ENCODE results near the gene ABR. TPM values are rescaled to one million over a fixed set of nuclear protein-coding genes. Genes with fewer than 3 reads are reported as not detected.

Gene ABR
- total and polyA plus RNA-seq, 2 of the 8 experiments (the other 6 are each of a cell fraction or from before 2014, with no cell fraction given): 44.8 to 47.2 TPM

- TF ChIP-seq, protein P1, sequence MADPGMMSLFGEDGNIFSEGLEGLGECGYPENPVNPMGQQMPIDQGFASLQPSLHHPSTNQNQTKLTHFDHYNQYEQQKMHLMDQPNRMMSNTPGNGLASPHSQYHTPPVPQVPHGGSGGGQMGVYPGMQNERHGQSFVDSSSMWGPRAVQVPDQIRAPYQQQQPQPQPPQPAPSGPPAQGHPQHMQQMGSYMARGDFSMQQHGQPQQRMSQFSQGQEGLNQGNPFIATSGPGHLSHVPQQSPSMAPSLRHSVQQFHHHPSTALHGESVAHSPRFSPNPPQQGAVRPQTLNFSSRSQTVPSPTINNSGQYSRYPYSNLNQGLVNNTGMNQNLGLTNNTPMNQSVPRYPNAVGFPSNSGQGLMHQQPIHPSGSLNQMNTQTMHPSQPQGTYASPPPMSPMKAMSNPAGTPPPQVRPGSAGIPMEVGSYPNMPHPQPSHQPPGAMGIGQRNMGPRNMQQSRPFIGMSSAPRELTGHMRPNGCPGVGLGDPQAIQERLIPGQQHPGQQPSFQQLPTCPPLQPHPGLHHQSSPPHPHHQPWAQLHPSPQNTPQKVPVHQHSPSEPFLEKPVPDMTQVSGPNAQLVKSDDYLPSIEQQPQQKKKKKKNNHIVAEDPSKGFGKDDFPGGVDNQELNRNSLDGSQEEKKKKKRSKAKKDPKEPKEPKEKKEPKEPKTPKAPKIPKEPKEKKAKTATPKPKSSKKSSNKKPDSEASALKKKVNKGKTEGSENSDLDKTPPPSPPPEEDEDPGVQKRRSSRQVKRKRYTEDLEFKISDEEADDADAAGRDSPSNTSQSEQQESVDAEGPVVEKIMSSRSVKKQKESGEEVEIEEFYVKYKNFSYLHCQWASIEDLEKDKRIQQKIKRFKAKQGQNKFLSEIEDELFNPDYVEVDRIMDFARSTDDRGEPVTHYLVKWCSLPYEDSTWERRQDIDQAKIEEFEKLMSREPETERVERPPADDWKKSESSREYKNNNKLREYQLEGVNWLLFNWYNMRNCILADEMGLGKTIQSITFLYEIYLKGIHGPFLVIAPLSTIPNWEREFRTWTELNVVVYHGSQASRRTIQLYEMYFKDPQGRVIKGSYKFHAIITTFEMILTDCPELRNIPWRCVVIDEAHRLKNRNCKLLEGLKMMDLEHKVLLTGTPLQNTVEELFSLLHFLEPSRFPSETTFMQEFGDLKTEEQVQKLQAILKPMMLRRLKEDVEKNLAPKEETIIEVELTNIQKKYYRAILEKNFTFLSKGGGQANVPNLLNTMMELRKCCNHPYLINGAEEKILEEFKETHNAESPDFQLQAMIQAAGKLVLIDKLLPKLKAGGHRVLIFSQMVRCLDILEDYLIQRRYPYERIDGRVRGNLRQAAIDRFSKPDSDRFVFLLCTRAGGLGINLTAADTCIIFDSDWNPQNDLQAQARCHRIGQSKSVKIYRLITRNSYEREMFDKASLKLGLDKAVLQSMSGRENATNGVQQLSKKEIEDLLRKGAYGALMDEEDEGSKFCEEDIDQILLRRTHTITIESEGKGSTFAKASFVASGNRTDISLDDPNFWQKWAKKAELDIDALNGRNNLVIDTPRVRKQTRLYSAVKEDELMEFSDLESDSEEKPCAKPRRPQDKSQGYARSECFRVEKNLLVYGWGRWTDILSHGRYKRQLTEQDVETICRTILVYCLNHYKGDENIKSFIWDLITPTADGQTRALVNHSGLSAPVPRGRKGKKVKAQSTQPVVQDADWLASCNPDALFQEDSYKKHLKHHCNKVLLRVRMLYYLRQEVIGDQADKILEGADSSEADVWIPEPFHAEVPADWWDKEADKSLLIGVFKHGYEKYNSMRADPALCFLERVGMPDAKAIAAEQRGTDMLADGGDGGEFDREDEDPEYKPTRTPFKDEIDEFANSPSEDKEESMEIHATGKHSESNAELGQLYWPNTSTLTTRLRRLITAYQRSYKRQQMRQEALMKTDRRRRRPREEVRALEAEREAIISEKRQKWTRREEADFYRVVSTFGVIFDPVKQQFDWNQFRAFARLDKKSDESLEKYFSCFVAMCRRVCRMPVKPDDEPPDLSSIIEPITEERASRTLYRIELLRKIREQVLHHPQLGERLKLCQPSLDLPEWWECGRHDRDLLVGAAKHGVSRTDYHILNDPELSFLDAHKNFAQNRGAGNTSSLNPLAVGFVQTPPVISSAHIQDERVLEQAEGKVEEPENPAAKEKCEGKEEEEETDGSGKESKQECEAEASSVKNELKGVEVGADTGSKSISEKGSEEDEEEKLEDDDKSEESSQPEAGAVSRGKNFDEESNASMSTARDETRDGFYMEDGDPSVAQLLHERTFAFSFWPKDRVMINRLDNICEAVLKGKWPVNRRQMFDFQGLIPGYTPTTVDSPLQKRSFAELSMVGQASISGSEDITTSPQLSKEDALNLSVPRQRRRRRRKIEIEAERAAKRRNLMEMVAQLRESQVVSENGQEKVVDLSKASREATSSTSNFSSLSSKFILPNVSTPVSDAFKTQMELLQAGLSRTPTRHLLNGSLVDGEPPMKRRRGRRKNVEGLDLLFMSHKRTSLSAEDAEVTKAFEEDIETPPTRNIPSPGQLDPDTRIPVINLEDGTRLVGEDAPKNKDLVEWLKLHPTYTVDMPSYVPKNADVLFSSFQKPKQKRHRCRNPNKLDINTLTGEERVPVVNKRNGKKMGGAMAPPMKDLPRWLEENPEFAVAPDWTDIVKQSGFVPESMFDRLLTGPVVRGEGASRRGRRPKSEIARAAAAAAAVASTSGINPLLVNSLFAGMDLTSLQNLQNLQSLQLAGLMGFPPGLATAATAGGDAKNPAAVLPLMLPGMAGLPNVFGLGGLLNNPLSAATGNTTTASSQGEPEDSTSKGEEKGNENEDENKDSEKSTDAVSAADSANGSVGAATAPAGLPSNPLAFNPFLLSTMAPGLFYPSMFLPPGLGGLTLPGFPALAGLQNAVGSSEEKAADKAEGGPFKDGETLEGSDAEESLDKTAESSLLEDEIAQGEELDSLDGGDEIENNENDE (IDR thresholded peaks at IDR 0.05; ENCODE audit: insufficient replicate concordance, low read length): no peak
- TF ChIP-seq PHF8 (conservative IDR thresholded peaks at IDR 0.05; ENCODE audit: low read depth, low read length) (no peak), JUND (IDR thresholded peaks at IDR 0.05; ENCODE audit: low read length) (no peak), HDAC6 (IDR thresholded peaks at IDR 0.05; ENCODE audit: low read depth, low read length) (no peak), TAF1 (IDR thresholded peaks at IDR 0.05; ENCODE audit: low read depth, low read length) (no peak), TCF12 (IDR thresholded peaks at IDR 0.05; ENCODE audit: low read depth, low read length) (no peak), KDM5A (IDR thresholded peaks at IDR 0.05; ENCODE audit: low read length) (no peak), RXRA (IDR thresholded peaks at IDR 0.05; ENCODE audit: insufficient read depth, low read depth, low read length) (no peak), HDAC2 (IDR thresholded peaks at IDR 0.05; ENCODE audit: borderline replicate concordance in 1 of 2, low read depth in 2 of 2, low read length in 2 of 2) (no peak), SAP30 (IDR thresholded peaks at IDR 0.05; ENCODE audit: insufficient read depth, insufficient replicate concordance, low read length) (no peak)
Measured at GRCh38 chr17:1036171-1036844, 143.5 kb downstream of the ABR start (continued).
